GM13977 (cell line): ENCODE data around the gene CALHM4.
"Not testable (repeated sequence)": the region's sequence is repeated elsewhere in the genome, so short reads cannot be mapped to it uniquely, and the experiment has no call there.

ENCODE experiments used
- DNase-seq: peaks from one replicate; pipeline ENCODE4 v3.0.0; 2012; ENCODE audit warnings: low spot score
- in situ Hi-C: fragments of 300-500 bp; cut with MboI; formaldehyde crosslinking; loops from one replicate; pipeline ENCODE4 v1.12.0; 2022; ENCODE audit warnings: low sequenced_read_pairs, low pct_unique_long_range_greater_than_20kb, mixed read lengths, inconsistent platforms; ENCODE audit not compliant: unreplicated experiment
- TF ChIP-seq, protein P1 (sequence below): IDR thresholded peaks from 2 replicates; pipeline ENCODE4 v1.5.1; 2012; ENCODE audit warnings: mild to moderate bottlenecking, control low read depth; ENCODE audit not compliant: insufficient read depth; ENCODE audit errors: extremely low read depth, missing control alignments

CALHM4 gene

DNA sequence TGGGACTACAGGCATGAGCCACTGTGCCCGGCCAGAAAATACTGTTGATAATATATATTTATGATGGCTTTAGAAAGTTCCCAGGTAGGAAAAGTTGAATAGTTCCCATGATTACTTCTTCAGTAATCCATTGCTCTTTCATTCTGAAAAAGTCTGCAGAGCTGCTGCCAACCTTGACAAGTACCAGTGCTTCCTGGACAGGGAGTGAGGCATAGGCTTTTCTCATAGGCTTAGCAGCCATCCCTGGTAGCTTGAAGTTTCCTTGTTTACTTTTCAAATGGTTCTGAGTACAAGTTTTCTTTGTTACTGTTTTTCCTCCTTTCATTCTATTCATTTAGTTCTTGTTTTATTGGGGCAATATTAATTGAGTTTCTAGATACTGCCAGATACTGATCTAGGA is 25.6 kb downstream of the CALHM4 start:
- DNase-seq: no peak
- in situ Hi-C loops: no loop called here
- TF ChIP-seq, protein P1, sequence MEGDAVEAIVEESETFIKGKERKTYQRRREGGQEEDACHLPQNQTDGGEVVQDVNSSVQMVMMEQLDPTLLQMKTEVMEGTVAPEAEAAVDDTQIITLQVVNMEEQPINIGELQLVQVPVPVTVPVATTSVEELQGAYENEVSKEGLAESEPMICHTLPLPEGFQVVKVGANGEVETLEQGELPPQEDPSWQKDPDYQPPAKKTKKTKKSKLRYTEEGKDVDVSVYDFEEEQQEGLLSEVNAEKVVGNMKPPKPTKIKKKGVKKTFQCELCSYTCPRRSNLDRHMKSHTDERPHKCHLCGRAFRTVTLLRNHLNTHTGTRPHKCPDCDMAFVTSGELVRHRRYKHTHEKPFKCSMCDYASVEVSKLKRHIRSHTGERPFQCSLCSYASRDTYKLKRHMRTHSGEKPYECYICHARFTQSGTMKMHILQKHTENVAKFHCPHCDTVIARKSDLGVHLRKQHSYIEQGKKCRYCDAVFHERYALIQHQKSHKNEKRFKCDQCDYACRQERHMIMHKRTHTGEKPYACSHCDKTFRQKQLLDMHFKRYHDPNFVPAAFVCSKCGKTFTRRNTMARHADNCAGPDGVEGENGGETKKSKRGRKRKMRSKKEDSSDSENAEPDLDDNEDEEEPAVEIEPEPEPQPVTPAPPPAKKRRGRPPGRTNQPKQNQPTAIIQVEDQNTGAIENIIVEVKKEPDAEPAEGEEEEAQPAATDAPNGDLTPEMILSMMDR: no peak

DNA sequence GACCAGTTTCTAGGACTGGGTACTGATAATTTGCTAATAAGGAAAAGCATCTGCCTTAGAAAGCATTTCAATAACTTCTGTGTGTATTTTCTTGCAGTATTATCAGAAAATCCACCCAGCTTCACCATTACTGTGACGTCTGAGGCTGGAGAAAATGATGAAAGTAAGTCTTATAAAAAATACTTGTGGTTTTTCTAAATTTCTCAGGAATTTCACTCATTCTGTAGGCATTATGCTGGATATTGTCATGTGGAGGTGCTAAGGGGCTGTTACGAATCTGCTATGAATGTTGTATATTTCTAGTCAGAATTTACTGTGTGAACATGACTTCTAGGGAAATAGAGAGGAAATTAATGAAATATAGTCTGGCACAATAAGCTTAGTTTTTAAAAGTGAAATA is 26.6 kb downstream of the CALHM4 start:
- in situ Hi-C loops: no loop called here
- TF ChIP-seq, protein P1: no peak
- no peak for DNase-seq

DNA sequence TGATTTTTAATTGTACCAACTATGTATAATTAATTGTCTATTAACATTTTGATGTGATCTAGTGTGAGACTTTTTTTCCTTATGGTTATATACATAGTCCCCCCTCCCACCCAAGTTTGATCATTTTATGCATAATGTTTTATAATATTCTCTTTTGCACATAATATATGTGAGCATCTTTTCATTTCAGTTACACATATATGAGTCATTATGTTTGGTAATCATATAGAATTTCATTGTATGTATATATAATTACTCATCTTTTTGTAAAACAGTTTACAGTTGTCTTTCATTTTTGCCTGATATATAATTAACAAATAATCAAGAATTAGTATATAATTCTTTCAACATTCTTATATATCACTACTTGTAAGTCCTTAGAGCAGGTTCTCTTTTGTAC is 32.7 kb downstream of the CALHM4 start:
- no peak for DNase-seq
- in situ Hi-C loops: no loop called here
- TF ChIP-seq, protein P1: no peak

DNA sequence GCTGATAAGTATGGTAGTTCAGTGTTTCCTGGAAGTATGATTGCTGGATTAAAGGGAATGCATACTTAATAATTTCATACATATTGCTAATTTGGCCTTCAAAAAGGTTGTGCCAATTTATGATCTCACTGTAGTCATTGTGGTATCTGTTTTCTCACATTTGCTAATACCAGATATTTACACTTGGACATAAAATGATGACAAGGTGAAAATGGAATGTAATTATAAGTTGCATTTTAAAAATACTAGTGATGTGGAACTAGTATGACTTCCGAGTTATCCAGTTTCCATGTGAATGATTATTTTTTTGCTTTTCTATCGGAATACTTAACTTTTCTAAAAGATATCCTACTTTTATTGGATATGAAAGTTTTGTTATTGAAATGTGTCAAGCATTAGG is 33.2 kb downstream of the CALHM4 start:
- TF ChIP-seq, protein P1: no peak
- no peak for DNase-seq
- in situ Hi-C loops: no loop called here

DNA sequence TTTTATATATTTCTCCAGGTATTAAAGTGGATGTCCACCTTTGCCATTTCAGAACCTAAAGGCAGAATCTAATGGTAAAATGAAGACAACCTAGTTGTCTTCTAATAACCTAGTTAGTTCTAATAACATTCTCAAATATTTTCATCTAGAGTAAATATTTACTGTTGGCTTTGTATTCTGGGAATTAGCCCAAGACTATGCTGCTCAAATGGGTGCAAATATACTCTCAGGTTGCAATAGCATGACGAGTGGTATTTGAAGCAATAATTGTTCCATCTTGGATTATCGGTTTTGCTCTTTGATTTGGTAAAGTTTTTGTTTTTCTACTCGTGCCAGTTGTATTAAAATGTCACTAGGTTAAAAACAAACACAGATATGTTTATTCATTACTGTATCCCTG is 41.7 kb downstream of the CALHM4 start:
- TF ChIP-seq, protein P1: no peak
- in situ Hi-C loops: no loop called here
- no peak for DNase-seq

DNA sequence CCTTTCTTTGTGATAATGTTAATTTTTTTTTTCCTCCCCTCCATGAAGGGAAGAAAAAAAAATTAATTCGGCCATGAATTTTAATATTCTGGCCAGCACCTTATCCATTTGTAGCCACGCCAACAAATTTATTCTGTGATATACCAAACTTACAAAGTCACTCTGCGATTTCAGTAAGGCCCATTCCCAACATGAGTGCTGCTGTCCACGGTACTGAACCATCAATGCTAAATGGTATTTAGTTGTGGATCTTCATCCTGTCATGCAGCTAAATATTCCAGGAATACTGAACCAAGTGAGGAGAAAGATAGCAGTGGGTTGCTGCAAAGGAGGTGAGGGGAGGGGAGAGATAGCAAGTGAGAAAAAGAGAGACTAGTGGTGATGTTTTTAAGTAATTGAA is 43.3 kb downstream of the CALHM4 start:
- in situ Hi-C loops: no loop called here
- DNase-seq: no peak

DNA sequence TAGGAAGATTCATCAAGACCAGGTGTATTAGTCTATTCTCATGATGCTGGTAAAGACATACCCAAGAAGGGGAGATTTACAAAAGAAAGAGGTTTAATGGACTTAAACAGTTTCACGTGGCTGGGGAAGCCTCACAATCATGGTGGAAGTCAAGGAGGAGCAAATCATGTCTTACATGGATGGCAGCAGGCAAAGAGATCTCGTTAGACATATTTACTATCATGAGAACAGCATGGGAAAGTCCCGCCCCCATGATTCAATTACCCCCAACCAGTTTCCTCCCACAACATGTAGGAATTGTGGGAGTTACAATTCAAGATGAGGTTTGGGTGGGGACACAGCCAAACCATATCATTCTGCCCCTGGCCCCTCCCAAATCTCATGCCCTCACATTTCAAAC is 50.4 kb downstream of the CALHM4 start:
- DNase-seq, in situ Hi-C loops: not testable (repeated sequence)

More for the DNA sequence above, 43.3 kb downstream of the CALHM4 start:
- TF ChIP-seq, protein P1: no peak

DNA sequence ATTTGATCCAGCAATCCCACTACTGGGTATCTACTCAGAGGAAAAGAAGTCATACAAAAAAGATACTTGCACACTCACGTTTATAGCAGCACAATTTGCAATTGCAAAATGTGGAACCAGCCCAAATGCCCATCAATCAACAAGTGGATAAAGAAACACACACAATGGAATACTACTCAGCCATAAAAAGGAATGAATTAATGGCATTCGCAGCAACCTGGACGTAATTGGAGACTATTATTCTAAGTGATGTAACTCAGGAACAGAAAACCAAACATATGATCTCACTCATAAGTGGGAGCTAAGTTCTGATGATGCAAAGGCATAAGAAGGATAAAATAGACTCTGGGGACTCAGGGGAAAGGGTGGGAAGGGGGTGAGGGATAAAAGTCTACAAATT is 51.3 kb downstream of the CALHM4 start:
- DNase-seq, in situ Hi-C loops: not testable (repeated sequence)
